ENCODE data around the gene POU3F4.

Gene POU3F4

GRCh38 chrX:83508006-83508405, at the start of gene POU3F4:
POU3F4 (plus strand) TSS chrX:83508290; CDS start chrX:83508325, 35 bp downstream.
- peak; percentile 73 for DNase-seq

DNA sequence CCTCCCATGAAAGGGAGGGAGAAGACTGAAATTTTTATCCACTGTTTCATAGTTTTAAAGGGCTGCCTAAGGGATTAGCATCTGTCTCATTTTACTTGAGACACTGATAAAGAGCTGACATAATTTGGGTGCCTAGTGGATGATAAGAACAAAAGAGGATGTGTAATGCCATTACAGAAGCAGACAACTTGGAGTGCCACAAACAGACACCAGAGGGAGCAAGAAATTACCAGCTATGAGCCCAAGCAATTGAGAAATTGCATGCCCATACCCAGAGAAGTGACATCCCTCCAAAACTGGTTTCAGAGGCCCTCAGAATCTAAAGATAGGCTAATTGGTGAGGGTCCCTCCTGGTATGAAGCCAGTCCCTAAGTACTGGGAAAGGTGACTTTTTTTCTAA, 38.5 kb upstream of the POU3F4 start:
- peak; percentile 28 for DNase-seq

- DNase-seq = no peak
These were observed 12.2 kb upstream of the POU3F4 start for GRCh38 chrX:83495898-83496297.

GRCh38 chrX:83501003-83501402, 7.1 kb upstream of the POU3F4 start:
- DNase-seq = no peak

- DNase-seq = no peak
These were observed 6.6 kb upstream of the POU3F4 start for GRCh38 chrX:83501530-83501929.

DNA sequence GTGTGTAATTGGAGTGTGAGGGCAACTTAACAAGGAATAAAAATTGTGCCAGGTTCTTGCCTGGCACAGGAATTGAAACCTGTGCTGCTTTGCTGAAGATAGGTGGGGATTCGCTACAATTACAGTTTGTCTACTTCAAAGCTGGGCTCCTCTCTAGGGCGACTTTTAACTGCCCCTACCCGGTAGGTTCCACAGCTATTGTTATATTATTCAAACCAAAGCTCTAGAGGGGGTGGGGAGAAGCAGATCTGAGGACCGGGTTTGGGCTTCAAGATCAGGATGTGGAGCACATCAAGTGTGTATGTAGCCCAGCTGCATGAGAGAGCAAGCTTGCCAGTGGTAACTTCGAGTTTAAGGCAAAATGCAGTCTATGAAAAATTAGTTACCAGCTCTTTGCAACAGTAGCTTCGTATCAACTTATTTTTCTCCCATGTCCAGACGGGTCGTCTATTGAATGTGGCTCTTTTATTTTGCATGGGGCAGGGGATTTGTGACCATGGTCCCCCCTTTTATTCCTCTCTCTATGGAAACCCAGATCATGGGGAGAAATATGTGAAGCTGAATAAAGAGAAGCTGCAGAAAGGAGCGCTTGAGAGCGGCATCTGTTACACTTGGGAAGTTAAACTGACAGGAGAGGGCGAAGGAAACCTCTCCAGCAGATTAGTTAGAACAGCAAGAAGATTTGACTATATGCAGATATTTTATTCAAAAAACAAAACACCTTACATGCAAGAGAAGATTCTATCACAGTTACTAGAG, 3.2 kb upstream of the POU3F4 start:
- DNase-seq = no peak

DNA sequence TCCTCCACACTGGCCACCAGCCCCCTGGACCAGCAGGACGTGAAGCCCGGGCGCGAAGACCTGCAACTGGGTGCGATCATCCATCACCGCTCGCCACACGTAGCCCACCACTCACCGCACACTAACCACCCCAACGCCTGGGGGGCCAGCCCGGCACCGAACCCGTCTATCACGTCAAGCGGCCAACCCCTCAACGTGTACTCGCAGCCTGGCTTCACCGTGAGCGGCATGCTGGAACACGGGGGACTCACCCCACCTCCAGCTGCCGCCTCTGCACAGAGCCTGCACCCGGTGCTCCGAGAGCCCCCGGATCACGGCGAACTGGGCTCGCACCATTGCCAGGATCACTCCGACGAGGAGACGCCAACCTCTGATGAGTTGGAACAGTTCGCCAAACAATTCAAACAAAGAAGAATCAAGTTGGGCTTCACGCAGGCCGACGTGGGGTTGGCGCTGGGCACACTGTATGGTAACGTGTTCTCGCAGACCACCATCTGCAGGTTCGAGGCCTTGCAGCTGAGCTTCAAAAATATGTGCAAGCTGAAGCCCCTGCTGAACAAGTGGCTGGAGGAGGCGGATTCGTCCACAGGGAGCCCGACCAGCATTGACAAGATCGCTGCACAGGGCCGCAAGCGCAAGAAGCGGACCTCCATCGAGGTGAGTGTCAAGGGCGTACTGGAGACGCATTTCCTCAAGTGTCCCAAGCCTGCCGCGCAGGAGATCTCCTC, 600 bp downstream of the POU3F4 start:
- no peak for DNase-seq

- no peak for DNase-seq
These were observed 1.2 kb downstream of the POU3F4 start for GRCh38 chrX:83509254-83509801.

DNA sequence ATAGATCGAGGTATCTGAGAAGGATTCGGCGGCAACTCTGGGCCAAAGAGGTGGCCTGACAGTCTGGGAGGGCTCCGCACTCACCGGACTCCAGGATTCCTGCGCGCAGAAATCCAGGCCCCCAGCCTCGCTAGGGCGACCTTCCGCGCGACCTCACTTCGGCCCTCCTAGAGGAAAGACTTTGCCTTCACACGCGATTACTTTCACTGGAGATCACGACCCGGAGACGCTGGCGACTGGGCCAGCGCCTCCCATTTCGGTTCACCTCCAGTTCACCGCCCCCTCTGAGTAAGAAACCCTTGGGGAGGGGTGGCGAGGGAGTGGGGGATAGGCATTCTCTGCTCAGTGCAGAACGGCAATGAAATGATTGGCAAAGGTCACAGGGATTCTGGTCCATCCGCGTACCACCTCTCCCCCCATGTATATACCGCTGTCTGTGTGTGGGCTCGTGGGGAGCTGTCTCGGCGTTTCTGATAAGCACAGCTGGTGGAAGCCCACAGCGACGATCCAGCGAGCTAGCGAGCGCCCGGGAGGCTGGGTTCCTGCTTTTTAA, 2.5 kb downstream of the POU3F4 start:
- no peak for DNase-seq

DNA sequence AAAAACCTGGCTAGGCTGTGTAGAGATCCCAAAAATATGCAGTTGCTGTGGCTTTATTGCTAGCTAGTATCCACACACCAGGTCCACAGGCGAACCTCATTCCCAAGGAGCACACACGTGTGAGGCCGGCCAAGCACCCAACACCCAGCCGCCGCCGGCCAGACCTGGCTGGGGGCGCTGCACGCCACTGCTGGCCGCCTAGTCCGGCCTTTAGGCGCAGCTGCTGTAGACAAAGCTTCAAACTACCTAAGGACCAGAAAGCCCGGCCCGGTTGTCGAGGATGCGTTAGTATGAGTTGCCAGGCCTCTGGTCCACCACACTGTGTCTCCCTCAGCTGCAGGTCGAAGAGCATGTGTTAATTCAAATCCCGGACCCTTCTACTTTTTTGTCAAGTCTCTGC, 3.1 kb downstream of the POU3F4 start:
- peak; percentile 8 for DNase-seq

DNA sequence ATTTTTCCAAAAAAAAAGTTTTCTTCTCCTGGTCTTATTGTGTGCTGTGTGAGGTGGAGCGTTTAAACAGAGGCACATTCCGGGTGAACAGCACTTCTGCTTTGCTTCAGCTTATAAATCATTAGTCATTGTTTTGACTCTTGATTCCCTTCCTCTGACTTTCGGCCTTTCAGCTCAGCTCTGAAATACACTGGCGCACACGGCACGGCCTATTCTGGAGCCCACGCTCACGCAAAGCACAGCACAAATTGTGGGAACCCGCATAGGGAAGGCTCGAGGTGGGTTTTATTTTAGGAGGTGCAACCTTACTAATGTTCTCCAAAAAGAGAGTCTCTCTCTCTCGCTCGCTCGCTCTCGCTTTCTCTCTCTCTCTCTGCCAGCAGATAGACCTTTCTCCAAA, 4.0 kb downstream of the POU3F4 start:
- DNase-seq = no peak

DNA sequence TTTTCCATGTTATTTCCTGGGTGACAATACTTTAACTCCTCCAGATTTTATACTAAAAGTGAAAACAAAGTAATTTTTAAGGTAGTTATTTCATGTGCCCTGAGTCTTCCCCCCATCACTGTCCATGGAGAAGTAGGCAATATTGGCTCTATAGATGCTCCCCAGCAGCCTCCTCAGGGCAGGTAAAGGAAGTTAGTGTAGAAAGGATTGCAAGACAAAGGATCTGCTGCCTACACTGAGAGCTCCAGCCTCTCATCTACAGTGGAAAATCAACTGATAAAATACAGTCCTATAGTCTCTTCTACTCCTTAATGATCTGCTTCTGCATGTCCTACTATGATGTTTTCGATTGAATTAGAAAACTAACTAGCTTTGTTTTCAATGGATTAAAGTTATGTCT, 8.5 kb downstream of the POU3F4 start:
- DNase-seq = no peak

- DNase-seq = no peak
These were observed 13.8 kb downstream of the POU3F4 start for GRCh38 chrX:83521905-83522304.

DNA sequence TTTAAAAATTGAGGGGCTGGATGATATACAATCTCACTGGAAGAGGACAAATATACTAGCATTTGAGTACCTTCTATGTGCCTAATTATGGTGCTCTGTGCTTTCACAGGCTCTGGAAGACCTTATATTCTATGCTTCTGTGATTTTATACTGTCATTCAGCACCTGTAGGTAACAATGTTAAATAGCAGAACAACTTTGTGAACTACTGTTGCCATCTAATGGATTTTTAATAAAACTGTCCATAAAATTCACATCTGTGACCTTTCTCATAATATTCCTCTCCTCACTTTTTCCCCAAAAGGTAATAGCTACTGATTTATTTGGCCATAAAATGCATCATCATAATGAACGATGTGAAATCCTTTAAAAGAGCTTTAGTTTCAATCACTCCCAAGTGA, 21.9 kb downstream of the POU3F4 start:
- no peak for DNase-seq

- no peak for DNase-seq
These were observed 27.5 kb downstream of the POU3F4 start for GRCh38 chrX:83535417-83536196.
